Hepatocyte (in vitro differentiated cells): ENCODE measurements around the gene TBX18. TPM values are rescaled to one million over a fixed set of nuclear protein-coding genes. Genes with fewer than 3 reads are reported as not detected.

Experiments used
- DNase-seq: peaks from one replicate; pipeline ENCODE4 v3.0.0-alpha.2; 2016; ENCODE audit warnings: low spot score
- H2AFZ ChIP-seq: fragments of 200-600 bp; sonication (generic); 2 replicates; pipeline ENCODE4 v1.6.0; 2016; ENCODE audit warnings: antibody characterized with exemption, mild to moderate bottlenecking
- H3K27ac ChIP-seq: fragments of 200-600 bp; sonication (generic); 2 replicates; pipeline ENCODE4 v1.5.1; 2016; ENCODE audit warnings: mild to moderate bottlenecking
- H3K27me3 ChIP-seq: fragments of 200-600 bp; sonication (generic); 2 replicates; pipeline ENCODE4 v1.6.1; 2016
- H3K36me3 ChIP-seq: fragments of 200-600 bp; sonication (generic); replicated peaks from 2 replicates; pipeline ENCODE4 v1.5.1; 2016; ENCODE audit warnings: low read depth; ENCODE audit not compliant: insufficient read depth
- H3K4me1 ChIP-seq: fragments of 200-600 bp; sonication (generic); 2 replicates; pipeline ENCODE4 v1.5.1; 2016; ENCODE audit warnings: mild to moderate bottlenecking, moderate library complexity; ENCODE audit not compliant: insufficient read depth
- H3K4me2 ChIP-seq: fragments of 200-600 bp; sonication (generic); 2 replicates; pipeline ENCODE4 v1.6.0; 2016
- H3K4me3 ChIP-seq: fragments of 200-600 bp; sonication (generic); 2 replicates; pipeline ENCODE4 v1.5.1; 2016; ENCODE audit warnings: mild to moderate bottlenecking
- H3K79me2 ChIP-seq: fragments of 200-600 bp; sonication (generic); 2 replicates; pipeline ENCODE4 v1.6.0; 2017; ENCODE audit warnings: mild to moderate bottlenecking
- H3K9me2 ChIP-seq: fragments of 200-600 bp; sonication (generic); replicated peaks from 2 replicates; pipeline ENCODE4 v1.6.0; 2017; ENCODE audit warnings: mild to moderate bottlenecking; ENCODE audit not compliant: insufficient read depth
- H3K9me3 ChIP-seq: fragments of 200-600 bp; sonication (generic); 2 replicates; pipeline ENCODE4 v1.5.1; 2016; ENCODE audit warnings: low read depth, mild to moderate bottlenecking
- H4K20me1 ChIP-seq: fragments of 200-600 bp; sonication (generic); 2 replicates; pipeline ENCODE4 v1.6.0; 2016; ENCODE audit warnings: mild to moderate bottlenecking; ENCODE audit not compliant: insufficient read depth, poor library complexity, severe bottlenecking
- EZH2 ChIP-seq: fragments of 200-600 bp; sonication (generic); IDR thresholded peaks from 2 replicates; pipeline ENCODE4 v1.6.1; 2016; ENCODE audit warnings: antibody characterized with exemption, mild to moderate bottlenecking, borderline replicate concordance
- EZH2phosphoT487 ChIP-seq: fragments of 200-600 bp; sonication (generic); IDR thresholded peaks from one replicate; pipeline ENCODE4 v1.6.1; 2018; ENCODE audit warnings: antibody characterized with exemption, mild to moderate bottlenecking, low read depth, moderate library complexity; ENCODE audit not compliant: unreplicated experiment, severe bottlenecking
- WGBS: methylation state at CpG from one replicate; pipeline ENCODE4 v1.1.6; 2016; ENCODE audit warnings: low lambda C conversion rate; ENCODE audit errors: missing lambda C conversion rate; 5-methylcytosine and 5-hydroxymethylcytosine counted together
- polyA plus RNA-seq: library from polyadenylated mRNA; unstranded; fragments of >200 nt; fragmentation: Nextera tagmentation; extraction: Ambion mirVana; gene quantifications from 2 replicates; pipeline ENCODE4 v1.2.1, GENCODE V29; 2016
- total RNA-seq: library from RNA; depleted of rRNA; stranded (reverse); fragments of >200 nt; gene quantifications from 2 replicates; pipeline ENCODE4 v1.2.3, GENCODE V29; 2014
- TF ChIP-seq, protein P1 (sequence below): fragments of 200-600 bp; sonication (generic); IDR thresholded peaks from 2 replicates; pipeline ENCODE4 v1.5.1; 2016; ENCODE audit warnings: antibody characterized with exemption, mild to moderate bottlenecking; ENCODE audit not compliant: poor library complexity

TBX18 gene
- total and polyA plus RNA-seq, 2 experiments from 2014 or later: 0.37 to 1.3 TPM

DNA sequence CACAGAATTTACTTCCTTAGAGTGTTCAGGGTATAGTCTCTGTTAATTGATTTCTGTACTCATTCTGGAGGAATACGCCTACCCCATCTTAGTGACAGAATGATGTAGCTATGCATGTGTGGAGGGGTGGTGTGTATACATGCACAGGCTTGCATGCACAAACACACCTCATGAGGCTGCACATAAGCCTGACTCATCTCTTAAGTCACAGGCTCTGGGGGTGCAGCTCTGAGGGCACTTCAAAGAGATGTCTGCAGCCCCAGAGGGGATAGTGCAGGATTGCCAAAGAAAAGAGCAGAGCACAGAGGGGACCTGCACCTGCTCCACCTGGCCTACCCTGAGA is 24.6 kb downstream of the TBX18 start:
- no peaks in the 10 kb centered on the region for H3K79me2 ChIP-seq
- no peaks in the 10 kb centered on the region for H3K27me3 ChIP-seq
- no peak overlapping the region for H3K4me3 ChIP-seq
- no peak overlapping the region for H3K27ac ChIP-seq
- no peaks in the 10 kb centered on the region for H3K4me1 ChIP-seq
- H3K36me3 ChIP-seq: no peaks in the 10 kb centered on the region
- no peaks in the 10 kb centered on the region for H3K9me2 ChIP-seq
- H4K20me1 ChIP-seq: no peaks in the 10 kb centered on the region
- H3K4me2 ChIP-seq: no peak overlapping the region
- no peak for DNase-seq
- H2AFZ ChIP-seq: no peak overlapping the region
- no peaks in the 10 kb centered on the region for H3K9me3 ChIP-seq
- TF ChIP-seq EZH2phosphoT487: no peak
- TF ChIP-seq EZH2: no peak
- TF ChIP-seq, protein P1, sequence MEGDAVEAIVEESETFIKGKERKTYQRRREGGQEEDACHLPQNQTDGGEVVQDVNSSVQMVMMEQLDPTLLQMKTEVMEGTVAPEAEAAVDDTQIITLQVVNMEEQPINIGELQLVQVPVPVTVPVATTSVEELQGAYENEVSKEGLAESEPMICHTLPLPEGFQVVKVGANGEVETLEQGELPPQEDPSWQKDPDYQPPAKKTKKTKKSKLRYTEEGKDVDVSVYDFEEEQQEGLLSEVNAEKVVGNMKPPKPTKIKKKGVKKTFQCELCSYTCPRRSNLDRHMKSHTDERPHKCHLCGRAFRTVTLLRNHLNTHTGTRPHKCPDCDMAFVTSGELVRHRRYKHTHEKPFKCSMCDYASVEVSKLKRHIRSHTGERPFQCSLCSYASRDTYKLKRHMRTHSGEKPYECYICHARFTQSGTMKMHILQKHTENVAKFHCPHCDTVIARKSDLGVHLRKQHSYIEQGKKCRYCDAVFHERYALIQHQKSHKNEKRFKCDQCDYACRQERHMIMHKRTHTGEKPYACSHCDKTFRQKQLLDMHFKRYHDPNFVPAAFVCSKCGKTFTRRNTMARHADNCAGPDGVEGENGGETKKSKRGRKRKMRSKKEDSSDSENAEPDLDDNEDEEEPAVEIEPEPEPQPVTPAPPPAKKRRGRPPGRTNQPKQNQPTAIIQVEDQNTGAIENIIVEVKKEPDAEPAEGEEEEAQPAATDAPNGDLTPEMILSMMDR: no peak
- WGBS: 100% methylated on average over 1 of the region's 1 CpG

DNA sequence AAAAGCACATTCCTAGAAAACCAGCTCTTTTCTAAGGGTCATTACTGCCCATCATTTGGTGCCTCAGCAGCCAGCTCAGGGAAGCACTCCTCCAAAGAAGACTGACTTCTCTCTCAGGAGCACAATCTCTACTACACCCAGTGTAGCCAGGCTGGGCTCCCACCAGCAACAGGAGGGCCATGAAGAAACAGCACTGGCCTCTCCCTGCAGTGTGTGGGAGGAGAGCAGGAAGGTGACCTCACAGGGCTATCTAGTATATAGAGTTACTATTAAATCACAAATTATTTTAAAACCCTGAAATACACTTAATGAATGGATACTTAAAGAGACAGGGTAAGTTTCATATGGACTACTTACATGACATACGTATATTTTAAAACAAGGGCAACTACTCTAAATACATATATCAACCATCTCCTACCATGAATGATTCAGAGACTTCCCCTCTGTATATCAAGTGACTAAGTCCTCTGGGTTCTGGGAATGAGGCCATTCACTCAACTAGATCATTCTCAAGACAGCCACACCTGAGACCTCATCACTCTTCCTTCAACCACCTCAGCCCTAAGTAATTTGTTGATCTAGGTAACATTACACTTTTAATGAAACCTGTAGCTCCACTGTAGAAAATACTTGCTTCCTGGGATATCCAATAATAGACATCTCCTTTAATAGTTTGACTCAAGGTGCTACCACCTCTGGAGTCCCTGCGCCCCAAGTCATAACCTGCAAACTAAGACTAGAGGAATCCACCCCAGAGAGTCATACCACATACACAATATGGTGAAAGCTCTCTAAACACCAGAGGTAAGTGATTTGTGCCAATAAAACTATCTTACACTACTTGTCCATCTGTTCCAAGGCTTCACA is 25.2 kb downstream of the TBX18 start:
- Histone ChIP-seq H3K9me2 (no peaks in the 10 kb centered on the region), H3K27me3 (no peaks in the 10 kb centered on the region), H3K9me3 (no peaks in the 10 kb centered on the region), H3K36me3 (no peaks in the 10 kb centered on the region), H2AFZ (no peak overlapping the region), H4K20me1 (no peaks in the 10 kb centered on the region), H3K4me2 (no peak overlapping the region), H3K27ac (no peak overlapping the region), H3K4me3 (no peak overlapping the region), H3K79me2 (no peaks in the 10 kb centered on the region), H3K4me1 (no peaks in the 10 kb centered on the region)
- TF ChIP-seq, protein P1: no peak
- TF ChIP-seq EZH2phosphoT487 (no peak), EZH2 (no peak)
- no peak for DNase-seq
- WGBS: 100% methylated on average over 2 of the region's 2 CpGs

DNA sequence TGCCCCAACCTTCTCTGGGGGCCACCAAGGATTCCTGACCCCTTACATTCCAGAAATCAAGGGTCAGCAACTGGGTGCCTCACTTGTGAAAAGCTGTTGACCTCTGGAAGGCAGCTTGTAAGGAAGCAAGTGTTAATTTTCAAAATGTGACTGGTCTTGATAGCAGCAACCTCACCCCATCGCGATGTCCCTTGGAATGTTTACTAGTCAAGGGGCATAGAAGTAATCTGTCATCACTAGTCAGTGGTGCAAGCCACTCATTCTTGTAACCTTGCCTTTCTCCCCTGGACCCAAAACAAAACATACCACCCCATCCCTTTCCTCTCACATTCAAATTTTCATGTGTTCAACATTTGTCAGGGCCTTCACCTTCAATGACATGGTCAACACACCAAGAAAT is 30.5 kb downstream of the TBX18 start:
- no peak for DNase-seq
- H2AFZ ChIP-seq: no peak overlapping the region
- H4K20me1 ChIP-seq: no peaks in the 10 kb centered on the region
- H3K9me3 ChIP-seq: no peaks in the 10 kb centered on the region
- no peaks in the 10 kb centered on the region for H3K4me1 ChIP-seq
- TF ChIP-seq EZH2: no peak
- TF ChIP-seq, protein P1: no peak
- no peak for TF ChIP-seq EZH2phosphoT487
- no peak overlapping the region for H3K4me2 ChIP-seq
- no peak overlapping the region for H3K4me3 ChIP-seq
- no peaks in the 10 kb centered on the region for H3K36me3 ChIP-seq
- 66% methylated on average over 2 of the region's 2 CpGs for WGBS
- no peak overlapping the region for H3K27ac ChIP-seq
- H3K9me2 ChIP-seq: no peaks in the 10 kb centered on the region
- no peaks in the 10 kb centered on the region for H3K79me2 ChIP-seq
- H3K27me3 ChIP-seq: no peaks in the 10 kb centered on the region
